ENCODE results near the gene SLC51B. TPM values are rescaled to one million over a fixed set of nuclear protein-coding genes. Genes with fewer than 3 reads are reported as not detected.
"Not testable (repeated sequence)": the region's sequence is repeated elsewhere in the genome, so short reads cannot be mapped to it uniquely, and the experiment has no call there.

SLC51B gene
- not detected in 2 replicates for total RNA-seq

- no peak for DNase-seq (ENCODE audit: low read depth in 2 of 2)
These were observed at the start of gene SLC51B for GRCh38 chr15:65044724-65045481. Gene SLC51B (plus strand): TSS chr15:65045387. CDS start chr15:65050005, 4,618 bp downstream.

DNA sequence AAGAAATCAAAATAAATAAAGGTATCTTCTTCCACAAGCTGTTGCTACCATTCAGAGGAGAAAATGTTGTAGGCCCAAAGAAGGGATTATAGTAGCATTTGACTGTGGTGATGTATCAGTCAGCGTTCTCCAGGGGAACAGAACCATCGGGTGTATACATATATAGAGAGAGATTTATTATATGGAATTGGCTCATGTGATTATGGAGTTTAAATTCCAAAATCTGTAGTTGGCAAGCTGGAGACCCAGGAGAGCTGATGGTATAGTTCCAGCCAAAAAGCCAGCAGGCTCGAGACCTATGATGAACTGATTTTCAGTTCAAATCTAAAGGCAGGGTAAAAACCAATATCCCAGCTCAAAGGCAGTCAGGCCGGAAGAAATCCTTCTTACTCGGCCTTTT lies 48.1 kb upstream of the SLC51B start:
- DNase-seq (ENCODE audit: low read depth in 2 of 2) = no peak

DNA sequence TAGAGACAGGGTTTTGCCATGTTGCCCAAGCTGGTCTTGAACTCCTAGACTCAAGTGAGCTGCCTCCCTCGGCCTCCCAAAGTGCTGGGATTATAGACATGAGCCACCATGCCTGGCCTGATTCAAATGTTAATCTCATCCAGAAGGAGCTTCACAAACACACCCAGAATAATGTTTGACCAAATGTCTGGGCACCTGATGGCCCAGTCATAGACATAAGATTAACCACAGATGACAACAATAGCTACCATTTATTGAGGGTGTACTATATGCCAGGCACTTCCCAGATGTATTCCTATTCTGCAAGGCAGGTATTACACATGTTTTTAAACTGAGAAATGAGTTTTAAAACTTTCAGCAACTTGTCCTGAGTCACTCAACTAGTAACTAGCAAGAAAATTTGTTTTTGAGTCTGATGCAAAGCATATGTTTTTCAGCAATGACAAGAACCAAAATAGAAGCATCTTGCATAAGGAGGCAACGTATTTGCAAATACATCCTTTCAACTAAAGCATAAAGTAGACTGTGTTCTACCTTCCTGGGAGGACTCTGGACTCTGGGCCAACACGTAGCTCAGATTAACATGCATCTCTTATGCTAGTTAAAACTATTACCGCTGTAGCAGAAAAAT lies 47.3 kb upstream of the SLC51B start:
- DNase-seq (ENCODE audit: low read depth in 2 of 2) = no peak

- DNase-seq (ENCODE audit: low read depth in 2 of 2) = no peak
These were observed 40.2 kb upstream of the SLC51B start for GRCh38 chr15:65004993-65005392.

- no peak for DNase-seq (ENCODE audit: low read depth in 2 of 2)
These were observed 38.3 kb upstream of the SLC51B start for GRCh38 chr15:65006876-65007275.

DNA sequence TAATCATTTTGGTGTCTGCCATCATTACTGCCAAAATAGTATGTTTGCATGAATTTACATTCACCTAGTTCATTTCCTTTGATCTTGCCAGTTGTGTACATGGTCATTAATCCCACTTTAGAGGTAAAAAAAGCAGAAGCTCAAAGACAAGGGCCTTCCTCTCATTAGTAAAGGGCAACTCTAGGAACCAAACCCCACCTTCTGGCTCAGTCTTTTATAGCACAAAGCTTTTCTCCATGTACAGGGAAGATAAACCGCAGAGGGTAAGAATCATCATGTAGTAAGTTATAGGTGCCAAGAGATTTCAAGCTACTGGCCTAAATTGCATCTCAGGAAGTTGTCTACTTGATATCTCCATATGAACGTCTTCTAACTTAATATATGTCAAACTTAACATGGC lies 36.2 kb upstream of the SLC51B start:
- DNase-seq (ENCODE audit: low read depth in 2 of 2) = no peak

DNA sequence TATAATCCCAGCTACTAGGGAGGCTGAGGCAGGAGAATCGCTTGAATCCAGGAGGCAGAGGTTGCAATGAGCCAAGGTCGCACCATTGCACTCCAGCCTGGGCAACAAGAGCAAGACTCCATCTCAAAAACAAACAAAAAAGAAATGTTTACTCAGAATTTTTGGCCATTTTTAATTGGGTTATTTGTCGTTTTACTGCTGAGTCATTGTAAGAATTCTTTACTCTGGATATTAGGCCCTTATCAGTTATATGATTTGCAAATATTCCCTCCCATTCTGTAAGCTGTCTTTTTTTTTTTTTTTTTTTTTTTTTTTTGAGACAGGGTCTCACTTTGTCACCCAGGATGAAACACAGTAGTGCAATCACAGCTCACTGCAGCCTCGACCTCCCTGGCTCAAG lies 34.0 kb upstream of the SLC51B start:
- not testable (repeated sequence) for DNase-seq (ENCODE audit: low read depth in 2 of 2)

GRCh38 chr15:65020419-65020818 lies 24.8 kb upstream of the SLC51B start:
- DNase-seq (ENCODE audit: low read depth in 2 of 2) = no peak

DNA sequence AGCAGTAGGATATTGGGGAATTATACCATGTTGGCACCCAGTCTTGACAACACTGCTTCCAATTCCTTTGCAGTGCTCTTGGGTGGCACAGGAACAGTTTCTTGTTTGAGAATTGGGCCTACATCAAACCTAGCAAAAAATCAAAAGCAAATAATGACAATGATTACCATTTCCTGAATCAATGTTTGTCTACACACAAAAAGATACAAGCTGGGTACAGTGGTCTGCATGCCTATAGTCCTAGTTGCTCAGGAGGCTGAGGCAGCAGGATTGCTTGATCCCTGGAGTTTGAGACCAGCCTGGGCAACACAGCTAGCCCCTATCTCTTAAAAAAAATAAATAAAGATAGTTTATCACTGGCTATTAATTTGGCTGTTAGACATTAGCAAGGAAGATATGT lies 23.7 kb upstream of the SLC51B start:
- no peak for DNase-seq (ENCODE audit: low read depth in 2 of 2)

DNA sequence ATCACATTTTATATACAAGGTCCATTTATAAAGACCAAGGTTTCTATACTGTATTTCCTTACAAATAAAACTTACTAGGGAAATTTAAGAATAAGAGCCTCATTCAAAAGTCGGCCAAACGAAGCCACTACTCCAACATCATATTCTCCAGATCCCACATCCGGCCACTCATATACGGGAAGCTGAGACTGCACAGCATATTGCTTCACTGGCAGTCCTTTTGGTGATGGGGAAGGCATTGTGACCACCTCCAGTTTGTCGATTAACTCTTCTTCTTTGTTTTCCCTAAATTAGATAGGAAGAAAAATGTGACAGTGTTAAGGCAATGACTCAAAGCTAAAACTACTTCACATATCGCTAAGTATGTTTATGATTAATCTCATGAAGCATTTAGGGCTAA lies 18.4 kb upstream of the SLC51B start:
- no peak for DNase-seq (ENCODE audit: low read depth in 2 of 2)

DNA sequence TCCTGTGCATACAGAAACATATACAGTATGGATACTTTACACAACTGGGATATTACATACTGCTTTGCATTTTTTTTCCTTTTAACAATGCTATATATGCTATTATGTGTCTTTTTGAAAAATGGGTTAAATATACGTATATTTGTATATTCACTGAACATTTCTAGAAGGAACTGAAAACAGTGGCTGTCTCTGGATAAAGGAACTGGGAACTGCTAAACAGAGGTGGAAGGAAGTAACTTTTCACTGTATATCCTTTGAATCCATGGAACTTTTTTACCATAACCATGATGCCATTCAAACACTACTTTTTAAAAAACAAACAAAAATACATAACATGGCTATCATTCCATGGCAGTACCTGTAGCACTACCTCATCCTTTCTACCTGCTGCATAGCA lies 17.6 kb upstream of the SLC51B start:
- DNase-seq (ENCODE audit: low read depth in 2 of 2) = no peak

DNA sequence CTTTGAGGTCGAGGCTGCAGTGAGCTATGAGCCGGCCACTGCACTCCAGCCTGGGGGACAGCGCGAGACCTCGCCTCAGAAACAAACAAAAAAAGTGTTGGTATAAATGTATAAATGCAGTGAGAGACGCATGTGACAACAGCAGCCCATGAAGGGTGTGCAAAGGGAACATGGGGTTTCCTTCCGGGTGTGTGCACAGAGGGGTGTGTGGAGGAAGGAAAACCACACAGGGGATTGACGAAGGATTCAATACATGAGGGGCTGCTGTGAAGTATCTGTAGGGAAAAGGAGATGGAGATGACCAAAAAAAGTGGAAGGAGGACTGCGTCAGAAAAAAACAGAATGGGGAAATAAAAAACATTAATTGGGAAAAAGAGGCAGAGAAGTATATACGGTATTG lies 16.8 kb upstream of the SLC51B start:
- DNase-seq (ENCODE audit: low read depth in 2 of 2) = peak in 1 of 2 donors; percentile 30

DNA sequence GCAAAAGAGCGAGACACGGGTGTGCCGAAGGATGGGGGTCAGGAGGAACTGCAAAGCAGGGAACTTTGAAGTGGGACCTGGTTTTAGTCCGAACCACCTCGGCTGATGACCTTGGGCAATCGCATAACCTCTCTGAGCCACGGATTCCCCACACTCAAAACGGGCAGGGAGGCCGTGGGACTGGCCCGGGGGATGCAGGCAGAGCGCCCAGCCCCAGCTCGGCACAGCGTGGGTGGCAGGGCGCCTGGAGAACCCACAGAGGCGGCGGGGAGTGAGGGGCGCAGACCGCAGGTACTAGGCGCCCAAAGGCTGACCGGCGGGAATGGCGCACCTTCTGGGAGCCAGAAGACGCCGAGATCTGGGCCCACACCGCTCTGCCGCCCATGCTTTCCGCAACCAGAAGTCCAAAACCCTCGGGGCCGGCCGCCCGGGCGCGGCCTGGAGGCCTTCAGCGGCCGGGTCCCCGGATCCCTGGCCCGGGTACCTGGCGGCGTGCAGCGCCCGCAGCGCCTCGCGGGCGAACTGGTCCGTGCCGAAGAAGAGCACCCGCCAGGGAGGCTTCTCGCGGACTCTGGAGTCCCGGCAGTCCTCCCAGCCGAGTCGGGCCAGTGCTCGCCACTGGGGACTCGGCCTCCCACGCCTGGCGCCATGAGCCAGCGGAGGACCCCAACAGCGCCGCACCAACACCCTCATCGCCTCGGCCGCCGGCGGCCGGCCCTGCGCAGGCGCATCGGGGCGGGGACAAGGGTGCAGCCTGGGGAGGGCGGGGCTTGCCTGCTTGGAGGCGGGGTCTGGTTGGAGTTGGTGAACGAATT lies 16.1 kb upstream of the SLC51B start, which contains the start of gene MTFMT:
TSS of gene MTFMT (minus strand) at position 719 of the 815 bp plus-strand sequence. CDS start at position 693, 26 bp downstream.
- peak; percentile 82 to 87 for DNase-seq (ENCODE audit: low read depth in 2 of 2)

DNA sequence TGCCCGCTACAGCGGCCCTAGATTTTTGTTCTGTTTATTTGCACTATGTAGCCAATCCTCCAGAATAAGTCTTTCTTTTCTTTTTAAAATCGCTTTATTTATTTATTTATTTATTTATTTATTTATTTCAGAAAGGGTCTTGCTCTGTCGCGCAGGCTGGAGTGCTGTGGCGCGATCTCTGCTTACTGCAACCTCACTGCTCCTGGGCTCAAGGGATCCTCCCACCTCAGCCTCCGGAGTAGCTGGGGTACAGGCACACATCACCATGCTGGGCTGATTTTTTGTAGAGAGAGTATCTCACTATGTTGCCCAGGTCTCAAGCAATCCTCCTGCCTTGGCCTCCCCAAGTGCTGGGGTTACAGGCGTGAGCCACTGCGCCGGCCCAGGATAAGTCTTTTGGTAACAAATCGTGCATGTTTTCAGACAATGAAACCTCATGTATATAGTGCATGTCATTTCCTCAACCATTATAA lies 15.4 kb upstream of the SLC51B start:
- DNase-seq (ENCODE audit: low read depth in 2 of 2) = no peak

DNA sequence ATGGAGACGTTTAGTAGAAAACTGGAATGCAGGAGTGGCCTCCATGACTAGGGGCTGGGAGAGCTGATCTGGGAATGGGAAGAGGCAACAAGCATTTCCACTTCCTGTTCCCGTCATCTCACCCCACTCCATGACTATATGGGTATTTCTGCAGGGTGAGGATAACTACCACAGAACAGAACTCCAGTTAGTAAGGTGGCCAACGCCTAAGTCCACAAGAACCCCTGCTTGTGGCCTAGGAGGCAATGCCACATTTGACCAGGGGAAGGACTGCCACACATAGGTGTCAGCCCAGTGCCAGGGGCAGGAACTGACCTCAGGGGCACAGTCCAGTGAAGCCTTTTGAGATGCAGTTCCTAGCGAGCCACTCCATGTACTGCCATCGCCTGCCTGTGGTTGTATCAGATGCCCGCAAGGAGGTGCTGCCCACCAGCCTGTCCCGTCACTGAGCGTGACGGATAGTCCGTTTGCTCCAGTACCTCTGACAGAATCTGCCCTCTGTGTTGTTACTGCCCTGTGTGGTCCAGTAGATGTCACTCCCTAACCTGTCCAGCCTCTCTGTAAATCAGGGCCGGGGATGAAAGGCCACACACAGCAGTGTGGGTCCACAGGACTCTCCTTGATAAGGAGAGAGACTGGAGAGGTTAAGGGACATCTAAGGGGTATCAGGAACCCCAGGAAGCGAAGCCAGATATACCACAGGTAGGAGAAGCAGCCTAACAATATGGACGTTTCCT lies 12.2 kb upstream of the SLC51B start:
- DNase-seq (ENCODE audit: low read depth in 2 of 2) = peak; percentile 70 to 86

- peak; percentile 53 for DNase-seq (ENCODE audit: low read depth in 2 of 2)
These were observed 11.4 kb upstream of the SLC51B start for GRCh38 chr15:65033659-65034269.

DNA sequence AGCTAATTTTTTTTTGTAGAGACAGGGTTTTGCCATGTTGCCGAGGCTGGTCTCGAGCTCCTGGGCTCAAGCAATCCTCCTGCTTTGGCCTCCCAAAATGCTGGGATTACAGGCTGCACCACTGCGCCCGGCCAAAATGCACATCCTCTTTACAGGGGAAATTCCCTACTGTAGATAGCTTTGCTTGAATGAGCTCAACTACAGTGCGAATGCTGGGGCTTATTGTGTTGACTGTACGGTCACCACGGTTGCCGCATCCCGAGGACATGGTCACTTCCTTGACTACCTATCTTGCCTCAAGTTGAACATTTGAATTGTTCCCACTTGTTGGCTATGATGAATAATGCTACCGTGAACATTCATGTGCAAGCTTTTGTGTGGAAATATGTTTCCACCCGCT lies 10.5 kb upstream of the SLC51B start:
- DNase-seq (ENCODE audit: low read depth in 2 of 2) = no peak

DNA sequence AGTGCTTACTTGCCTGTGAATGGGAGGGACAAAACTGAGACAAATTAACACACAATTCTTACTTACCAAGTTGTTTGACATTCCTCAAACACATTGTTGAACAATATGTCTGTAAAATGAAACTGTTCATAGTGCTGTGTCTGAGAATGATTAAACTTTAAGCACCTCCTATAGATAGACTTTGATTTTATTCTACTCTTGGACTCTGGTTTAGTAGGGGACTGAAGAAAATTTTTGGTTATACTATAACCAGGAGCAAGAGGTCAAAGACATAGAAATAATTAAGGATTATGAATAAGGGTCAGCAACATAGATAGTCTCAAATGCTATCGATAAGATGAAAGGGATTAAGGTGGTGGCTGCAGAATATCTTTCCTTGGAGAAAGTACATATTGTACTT lies 7.9 kb upstream of the SLC51B start:
- no peak for DNase-seq (ENCODE audit: low read depth in 2 of 2)

DNA sequence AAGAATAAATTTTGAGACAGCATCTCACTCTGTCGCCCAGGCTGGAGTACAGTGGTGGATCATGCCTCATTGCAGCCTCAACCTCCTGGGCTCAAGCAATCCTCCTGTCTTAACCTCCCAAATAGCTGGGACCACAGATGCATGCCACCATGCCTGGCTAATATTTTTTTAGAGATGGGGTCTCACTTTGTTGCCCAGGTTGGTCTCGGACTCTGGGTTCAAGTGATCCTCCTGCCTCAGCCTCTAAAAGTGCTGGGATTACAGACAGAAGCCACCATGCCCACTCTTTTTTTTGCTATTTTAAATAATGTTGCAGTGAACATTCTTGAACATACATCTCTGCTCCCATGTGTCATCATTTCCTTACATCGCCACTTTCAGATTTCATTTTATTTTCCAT lies 6.8 kb upstream of the SLC51B start:
- DNase-seq (ENCODE audit: low read depth in 2 of 2) = no peak

DNA sequence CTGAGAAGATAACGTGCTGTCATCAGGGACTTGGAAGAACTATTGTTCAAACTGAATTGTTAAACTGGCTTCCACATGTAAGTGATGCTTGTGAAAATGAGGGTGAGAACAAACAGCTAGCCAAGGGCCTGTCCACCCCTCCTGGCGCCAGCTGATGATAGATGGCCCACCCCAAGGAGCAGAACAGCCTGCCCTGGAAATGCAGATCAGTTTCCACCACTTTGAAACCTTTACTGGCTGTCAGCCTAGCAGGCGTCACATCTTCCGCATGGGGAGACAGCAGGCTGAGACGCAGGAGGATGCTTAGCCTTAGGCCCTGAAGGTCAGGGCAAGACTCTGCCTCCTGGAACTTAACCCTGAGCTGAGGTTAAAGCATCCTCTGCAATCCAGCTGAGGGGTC lies 6.4 kb upstream of the SLC51B start:
- no peak for DNase-seq (ENCODE audit: low read depth in 2 of 2)

DNA sequence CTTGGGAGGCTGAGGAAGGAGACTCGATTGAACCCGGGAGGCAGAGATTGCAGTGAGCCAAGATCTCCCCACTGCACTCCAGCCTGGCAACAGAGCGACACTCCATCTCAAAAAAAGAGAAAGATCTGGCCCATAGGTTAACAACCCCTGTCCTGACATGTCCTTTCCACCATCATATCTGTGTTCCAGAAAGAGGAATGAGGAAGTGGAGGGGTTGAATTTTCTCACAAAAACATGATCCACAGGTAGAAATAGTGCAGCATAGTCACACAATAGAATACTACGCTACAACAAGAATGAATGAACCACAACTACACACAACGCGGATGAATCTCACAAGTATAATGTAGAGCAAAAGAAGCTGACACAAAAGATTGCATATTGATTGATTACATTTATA lies 4.7 kb upstream of the SLC51B start:
- no peak for DNase-seq (ENCODE audit: low read depth in 2 of 2)
